HEK293 (cell line): Measurements from ENCODE around the gene GRM4.
A peak's percentile ranks its signal among the peaks of the same experiment; 100 is the strongest.

Source experiments
- OVOL3 ChIP-seq: fragments of 450-650 bp; formaldehyde crosslinking; IDR thresholded peaks from 2 replicates; pipeline ENCODE4 v1.5.1; 2016; ENCODE audit warnings: missing biosample characterization, missing genetic modification characterization
- ZBTB17 ChIP-seq: fragments of 450-650 bp; formaldehyde crosslinking; IDR thresholded peaks from 2 replicates; pipeline ENCODE4 v1.5.1; 2016; ENCODE audit warnings: missing biosample characterization, missing genetic modification characterization
- ZNF16 ChIP-seq: fragments of 450-650 bp; formaldehyde crosslinking; IDR thresholded peaks from 2 replicates; pipeline ENCODE4 v1.5.1; 2016; ENCODE audit warnings: low read depth, missing biosample characterization, missing genetic modification characterization
- TF ChIP-seq, protein P1 (sequence below): fragments of 450-650 bp; formaldehyde crosslinking; IDR thresholded peaks from 2 replicates; pipeline ENCODE4 v1.5.1; 2016; ENCODE audit warnings: missing biosample characterization, missing genetic modification characterization

- TF ChIP-seq, protein P1, sequence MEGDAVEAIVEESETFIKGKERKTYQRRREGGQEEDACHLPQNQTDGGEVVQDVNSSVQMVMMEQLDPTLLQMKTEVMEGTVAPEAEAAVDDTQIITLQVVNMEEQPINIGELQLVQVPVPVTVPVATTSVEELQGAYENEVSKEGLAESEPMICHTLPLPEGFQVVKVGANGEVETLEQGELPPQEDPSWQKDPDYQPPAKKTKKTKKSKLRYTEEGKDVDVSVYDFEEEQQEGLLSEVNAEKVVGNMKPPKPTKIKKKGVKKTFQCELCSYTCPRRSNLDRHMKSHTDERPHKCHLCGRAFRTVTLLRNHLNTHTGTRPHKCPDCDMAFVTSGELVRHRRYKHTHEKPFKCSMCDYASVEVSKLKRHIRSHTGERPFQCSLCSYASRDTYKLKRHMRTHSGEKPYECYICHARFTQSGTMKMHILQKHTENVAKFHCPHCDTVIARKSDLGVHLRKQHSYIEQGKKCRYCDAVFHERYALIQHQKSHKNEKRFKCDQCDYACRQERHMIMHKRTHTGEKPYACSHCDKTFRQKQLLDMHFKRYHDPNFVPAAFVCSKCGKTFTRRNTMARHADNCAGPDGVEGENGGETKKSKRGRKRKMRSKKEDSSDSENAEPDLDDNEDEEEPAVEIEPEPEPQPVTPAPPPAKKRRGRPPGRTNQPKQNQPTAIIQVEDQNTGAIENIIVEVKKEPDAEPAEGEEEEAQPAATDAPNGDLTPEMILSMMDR, result no peak
- TF ChIP-seq OVOL3 (tag by site-specific recombination), result no peak
- TF ChIP-seq ZNF16 (tag by site-specific recombination), result no peak
- TF ChIP-seq ZBTB17 (tag by site-specific recombination), result peak; percentile 52; the same call in 1 of the 2 replicates
These were observed 31.0 kb downstream of the GRM4 start for GRCh38 chr6:34114695-34115402.
